PC-3 (cell line): ENCODE data around the gene ACIN1. TPM values are rescaled to one million over a fixed set of nuclear protein-coding genes. Genes with fewer than 3 reads are reported as not detected.

Experiments used
- ATAC-seq: fragments of 200-7000 bp; cut with Tn5 transposase; 2 replicates; pipeline ENCODE4 v1.9.1; 2020; ENCODE audit warnings: mild to moderate bottlenecking, moderate library complexity
- BruUV-seq: library from RNA; stranded (reverse); fragments of 400-500 nt; replicated peaks from 2 replicates; lab custom pipeline; 2021; lab: Mats Ljungman, UMichigan
- CTCF ChIA-PET: fragments of 300-600 bp; sonication (Branson Sonifier 250); formaldehyde crosslinking; loops from one replicate; lab custom pipeline; 2022; ENCODE audit warnings: antibody characterized with exemption; lab: Charles Lee
- POLR2A ChIA-PET: fragments of 300-600 bp; sonication (Branson Sonifier 250); formaldehyde crosslinking; loops from one replicate; lab custom pipeline; 2022; ENCODE audit warnings: antibody characterized with exemption; ENCODE audit not compliant: unreplicated experiment; lab: Charles Lee
- DNase-seq: peaks from one replicate; pipeline ENCODE4 v3.0.0-alpha.2; 2015
- H2AFZ ChIP-seq: fragments of 300-600 bp; sonication (generic); 2 replicates; pipeline ENCODE4 v1.6.0; 2016; ENCODE audit warnings: antibody characterized with exemption, low read length
- H3F3A ChIP-seq: fragments of 300-600 bp; sonication (generic); one replicate; pipeline ENCODE4 v1.6.0; 2017; ENCODE audit warnings: antibody characterized with exemption, low read length, control low read depth, mild to moderate bottlenecking; ENCODE audit not compliant: unreplicated experiment
- H3K27ac ChIP-seq: fragments of 300-600 bp; sonication (generic); 2 replicates; pipeline ENCODE4 v1.5.1; 2016; ENCODE audit warnings: mild to moderate bottlenecking, low read length
- H3K27me3 ChIP-seq: fragments of 300-600 bp; sonication (generic); 2 replicates; pipeline ENCODE4 v1.6.1; 2016; ENCODE audit warnings: low read length, mixed read lengths
- H3K36me3 ChIP-seq: fragments of 300-600 bp; sonication (generic); 2 replicates; pipeline ENCODE4 v1.6.1; 2016; ENCODE audit warnings: low read depth, mixed run types, low read length, mixed read lengths
- H3K4me1 ChIP-seq: fragments of 300-600 bp; sonication (generic); 2 replicates; pipeline ENCODE4 v1.5.1; 2016; ENCODE audit warnings: low read length; ENCODE audit not compliant: insufficient read depth
- H3K4me2 ChIP-seq: fragments of 300-600 bp; sonication (generic); 2 replicates; pipeline ENCODE4 v1.6.0; 2016; ENCODE audit warnings: low read length
- H3K4me3 ChIP-seq: fragments of 300-600 bp; sonication (generic); 2 replicates; pipeline ENCODE4 v1.5.1; 2016; ENCODE audit warnings: mild to moderate bottlenecking, low read length, mixed read lengths
- H3K79me2 ChIP-seq: fragments of 300-600 bp; sonication (generic); 2 replicates; pipeline ENCODE4 v1.6.1; 2017; ENCODE audit warnings: low read length, mixed read lengths
- H3K9ac ChIP-seq: fragments of 300-600 bp; sonication (generic); 2 replicates; pipeline ENCODE4 v1.6.0; 2016; ENCODE audit warnings: mild to moderate bottlenecking, low read length
- H3K9me2 ChIP-seq: fragments of 300-600 bp; sonication (generic); replicated peaks from 2 replicates; pipeline ENCODE4 v1.6.1; 2016; ENCODE audit warnings: mixed run types, low read length, mixed read lengths
- H3K9me3 ChIP-seq: fragments of 300-600 bp; sonication (generic); 2 replicates; pipeline ENCODE4 v1.6.1; 2016; ENCODE audit warnings: low read length, mixed read lengths
- H4K20me1 ChIP-seq: fragments of 300-600 bp; sonication (generic); 2 replicates; pipeline ENCODE4 v1.6.1; 2016; ENCODE audit warnings: low read length, mixed read lengths
- EZH2 ChIP-seq: fragments of 300-600 bp; sonication (generic); IDR thresholded peaks from one replicate; pipeline ENCODE4 v1.6.1; 2017; ENCODE audit warnings: antibody characterized with exemption, mild to moderate bottlenecking, low read length; ENCODE audit not compliant: unreplicated experiment
- EZH2phosphoT487 ChIP-seq: fragments of 300-600 bp; sonication (generic); IDR thresholded peaks from 2 replicates; pipeline ENCODE4 v1.6.1; 2018; ENCODE audit warnings: mild to moderate bottlenecking, antibody characterized with exemption, low read length, borderline replicate concordance
- intact Hi-C: fragments of 100-400 bp; cut with micrococcal nuclease; formaldehyde crosslinking; loops from 2 replicates; pipeline ENCODE4 v1.9.0; 2023
- total RNA-seq: library from RNA; depleted of rRNA; stranded (reverse); fragments of >200 nt; gene quantifications from 2 replicates; pipeline ENCODE4 v1.2.3, GENCODE V29; 2014
- TF ChIP-seq, protein P1 (sequence below): fragments of 300-600 bp; sonication (generic); conservative IDR thresholded peaks from 2 replicates; pipeline ENCODE4 v1.5.1; 2017; ENCODE audit warnings: antibody characterized with exemption, low read depth, mild to moderate bottlenecking, low read length

Gene ACIN1
- total RNA-seq, 1 experiment from 2014 or later: 112 TPM

DNA sequence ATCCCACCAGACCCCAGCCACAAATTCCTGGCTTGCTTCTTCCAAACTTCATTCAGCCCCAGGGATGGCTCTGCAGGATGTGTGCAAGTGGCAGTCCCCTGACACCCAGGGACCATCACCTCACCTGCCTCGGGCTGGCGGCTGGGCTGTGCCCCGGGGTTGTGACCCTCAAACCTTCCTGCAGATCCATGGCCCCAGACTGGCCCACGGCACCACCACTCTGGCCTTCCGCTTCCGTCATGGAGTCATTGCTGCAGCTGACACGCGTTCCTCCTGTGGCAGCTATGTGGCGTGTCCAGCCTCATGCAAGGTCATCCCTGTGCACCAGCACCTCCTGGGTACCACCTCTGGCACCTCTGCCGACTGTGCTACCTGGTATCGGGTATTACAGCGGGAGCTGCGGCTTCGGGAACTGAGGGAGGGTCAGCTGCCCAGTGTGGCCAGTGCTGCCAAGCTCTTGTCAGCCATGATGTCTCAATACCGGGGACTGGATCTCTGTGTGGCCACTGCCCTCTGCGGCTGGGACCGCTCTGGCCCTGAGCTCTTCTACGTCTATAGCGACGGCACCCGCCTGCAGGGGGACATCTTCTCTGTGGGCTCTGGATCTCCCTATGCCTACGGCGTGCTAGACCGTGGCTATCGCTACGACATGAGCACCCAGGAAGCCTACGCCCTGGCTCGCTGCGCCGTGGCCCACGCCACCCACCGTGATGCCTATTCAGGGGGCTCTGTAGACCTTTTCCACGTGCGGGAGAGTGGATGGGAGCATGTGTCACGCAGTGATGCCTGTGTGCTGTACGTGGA, 52.6 kb downstream of the ACIN1 start, which contains the start of gene PSMB11:
Gene PSMB11, plus strand, starts transcription at position 51 of the 804 bp plus-strand sequence. Its CDS starts 14 bp downstream, at position 65.
- no peak for TF ChIP-seq EZH2phosphoT487
- TF ChIP-seq, protein P1, sequence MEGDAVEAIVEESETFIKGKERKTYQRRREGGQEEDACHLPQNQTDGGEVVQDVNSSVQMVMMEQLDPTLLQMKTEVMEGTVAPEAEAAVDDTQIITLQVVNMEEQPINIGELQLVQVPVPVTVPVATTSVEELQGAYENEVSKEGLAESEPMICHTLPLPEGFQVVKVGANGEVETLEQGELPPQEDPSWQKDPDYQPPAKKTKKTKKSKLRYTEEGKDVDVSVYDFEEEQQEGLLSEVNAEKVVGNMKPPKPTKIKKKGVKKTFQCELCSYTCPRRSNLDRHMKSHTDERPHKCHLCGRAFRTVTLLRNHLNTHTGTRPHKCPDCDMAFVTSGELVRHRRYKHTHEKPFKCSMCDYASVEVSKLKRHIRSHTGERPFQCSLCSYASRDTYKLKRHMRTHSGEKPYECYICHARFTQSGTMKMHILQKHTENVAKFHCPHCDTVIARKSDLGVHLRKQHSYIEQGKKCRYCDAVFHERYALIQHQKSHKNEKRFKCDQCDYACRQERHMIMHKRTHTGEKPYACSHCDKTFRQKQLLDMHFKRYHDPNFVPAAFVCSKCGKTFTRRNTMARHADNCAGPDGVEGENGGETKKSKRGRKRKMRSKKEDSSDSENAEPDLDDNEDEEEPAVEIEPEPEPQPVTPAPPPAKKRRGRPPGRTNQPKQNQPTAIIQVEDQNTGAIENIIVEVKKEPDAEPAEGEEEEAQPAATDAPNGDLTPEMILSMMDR: no peak
- TF ChIP-seq EZH2: no peak
- no peak within 1 kb of the TSS for H3K9ac ChIP-seq
- DNase-seq (no peak), ATAC-seq (no peak; the same call in 1 of the 2 replicates)
- H3K27ac ChIP-seq: no peak within 1 kb of the TSS; the same call in 1 of the 2 replicates
- intact Hi-C loops: no loop called here
- no TSS peak for BruUV-seq
- H3K4me2 ChIP-seq: peak within 1 kb of the TSS; percentile 29; the same call in 1 of the 2 replicates
- no peaks in the 10 kb centered on the region for H3K79me2 ChIP-seq
- no peaks in the 10 kb centered on the region for H3K9me3 ChIP-seq
- no peak within 1 kb of the TSS for H3K4me3 ChIP-seq
- no peaks in the 10 kb centered on the region for H4K20me1 ChIP-seq
- H3F3A ChIP-seq: no peaks in the 10 kb centered on the region
- peaks cover 20% of the 10 kb centered on the region for H3K4me1 ChIP-seq
- no peaks in the 10 kb centered on the region for H3K9me2 ChIP-seq
- ChIA-PET CTCF (interaction anchor here (0.6 kb wide), 1 partner anchor 66 kb away, joined by 4 read pairs; no protein-coding TSS in a partner anchor), POLR2A (interaction anchor here (0.6 kb wide), 1 partner anchor 18 kb away, joined by 6 read pairs; no protein-coding TSS in a partner anchor)
- no peaks in the 10 kb centered on the region for H3K27me3 ChIP-seq
- no peak within 1 kb of the TSS for H2AFZ ChIP-seq
- no peaks in the 10 kb centered on the region for H3K36me3 ChIP-seq

- ATAC-seq: peak; percentile 96
Observed at GRCh38 chr14:23041729-23042128, 53.2 kb downstream of the ACIN1 start.

More at GRCh38 chr14:23041729-23042128, 53.2 kb downstream of the ACIN1 start:
- Histone ChIP-seq H3F3A (no peaks in the 10 kb centered on the region), H3K4me2 (peak overlapping the region; percentile 29; the same call in 1 of the 2 replicates), H2AFZ (no peak overlapping the region), H3K4me3 (no peak overlapping the region), H3K36me3 (no peaks in the 10 kb centered on the region), H3K9me3 (no peaks in the 10 kb centered on the region), H4K20me1 (no peaks in the 10 kb centered on the region), H3K27ac (no peak overlapping the region; the same call in 1 of the 2 replicates), H3K79me2 (no peaks in the 10 kb centered on the region), H3K9ac (no peak overlapping the region), H3K27me3 (no peaks in the 10 kb centered on the region), H3K4me1 (peaks cover 20% of the 10 kb centered on the region), H3K9me2 (no peaks in the 10 kb centered on the region)
- CTCF ChIA-PET: interaction anchor here (0.6 to 1.0 kb wide), 2 partner anchors 67 to 68 kb away, joined by 4 read pairs; no protein-coding TSS in a partner anchor
- intact Hi-C loops: no loop called here
- POLR2A ChIA-PET: interaction anchor here (0.6 kb wide), 1 partner anchor 18 kb away, joined by 6 read pairs; no protein-coding TSS in a partner anchor
- TF ChIP-seq EZH2phosphoT487: no peak
- no peak for TF ChIP-seq EZH2
- TF ChIP-seq, protein P1: no peak
- BruUV-seq: no TSS peak
- DNase-seq: peak; percentile 79
